Measurements from ENCODE around the gene RPS6KA5.
"Not testable (repeated sequence)": the region's sequence is repeated elsewhere in the genome, so short reads cannot be mapped to it uniquely, and the experiment has no call there.

The RPS6KA5 gene

GRCh38 chr14:91060351-91061055 lies at the start of gene RPS6KA5:
RPS6KA5 (minus strand) TSS chr14:91060641; CDS start chr14:91060434, 207 bp downstream.
- DNase-seq (ENCODE audit: low read depth) = peak; percentile 99

GRCh38 chr14:91108941-91109611 lies 48.6 kb upstream of the RPS6KA5 start:
- DNase-seq (ENCODE audit: low read depth) = peak; percentile 22

- DNase-seq (ENCODE audit: low read depth) = no peak
These were observed 42.7 kb upstream of the RPS6KA5 start for GRCh38 chr14:91103116-91103515.

- no peak for DNase-seq (ENCODE audit: low read depth)
These were observed 39.7 kb upstream of the RPS6KA5 start for GRCh38 chr14:91100102-91100501.

- no peak for DNase-seq (ENCODE audit: low read depth)
These were observed 38.1 kb upstream of the RPS6KA5 start for GRCh38 chr14:91098591-91098990.

GRCh38 chr14:91097657-91098056 lies 37.2 kb upstream of the RPS6KA5 start:
- DNase-seq (ENCODE audit: low read depth) = not testable (repeated sequence)

- DNase-seq (ENCODE audit: low read depth) = no peak
These were observed 34.7 kb upstream of the RPS6KA5 start for GRCh38 chr14:91095178-91095577.

- DNase-seq (ENCODE audit: low read depth) = no peak
These were observed 34.3 kb upstream of the RPS6KA5 start for GRCh38 chr14:91094772-91095171.

- not testable (repeated sequence) for DNase-seq (ENCODE audit: low read depth)
These were observed 33.5 kb upstream of the RPS6KA5 start for GRCh38 chr14:91093743-91094472.

GRCh38 chr14:91092073-91092472 lies 31.6 kb upstream of the RPS6KA5 start:
- no peak for DNase-seq (ENCODE audit: low read depth)

- DNase-seq (ENCODE audit: low read depth) = no peak
These were observed 30.3 kb upstream of the RPS6KA5 start for GRCh38 chr14:91090743-91091142.

- DNase-seq (ENCODE audit: low read depth) = no peak
These were observed 29.6 kb upstream of the RPS6KA5 start for GRCh38 chr14:91089958-91090535.

- no peak for DNase-seq (ENCODE audit: low read depth)
These were observed 28.3 kb upstream of the RPS6KA5 start for GRCh38 chr14:91088585-91089235.

- not testable (repeated sequence) for DNase-seq (ENCODE audit: low read depth)
These were observed 27.0 kb upstream of the RPS6KA5 start for GRCh38 chr14:91087470-91087869.

GRCh38 chr14:91084516-91084915 lies 24.1 kb upstream of the RPS6KA5 start:
- no peak for DNase-seq (ENCODE audit: low read depth)

GRCh38 chr14:91082282-91082681 lies 21.8 kb upstream of the RPS6KA5 start:
- DNase-seq (ENCODE audit: low read depth) = no peak

GRCh38 chr14:91080071-91080470 lies 19.6 kb upstream of the RPS6KA5 start:
- no peak for DNase-seq (ENCODE audit: low read depth)

- peak; percentile 5 for DNase-seq (ENCODE audit: low read depth)
These were observed 17.8 kb upstream of the RPS6KA5 start for GRCh38 chr14:91078095-91078737.

- DNase-seq (ENCODE audit: low read depth) = no peak
These were observed 15.1 kb upstream of the RPS6KA5 start for GRCh38 chr14:91075553-91075952.

GRCh38 chr14:91070572-91070971 lies 10.1 kb upstream of the RPS6KA5 start:
- DNase-seq (ENCODE audit: low read depth) = no peak

GRCh38 chr14:91068642-91069041 lies 8.2 kb upstream of the RPS6KA5 start:
- DNase-seq (ENCODE audit: low read depth) = no peak

- DNase-seq (ENCODE audit: low read depth) = no peak
These were observed 6.7 kb upstream of the RPS6KA5 start for GRCh38 chr14:91067186-91067585.

All from activated T-helper 1 cell treated with Interleukin-2 at 50 U/mL for 16 hours (primary cell).